DND-41 (cell line): ENCODE data around the gene EP400.

Experiments
- EZH2 ChIP-seq: IDR thresholded peaks from 3 replicates; pipeline ENCODE4 v1.6.1; 2012; ENCODE audit warnings: borderline replicate concordance, low read depth, mild to moderate bottlenecking, moderate library complexity, low read length, inconsistent platforms; ENCODE audit not compliant: severe bottlenecking
- TF ChIP-seq, protein P1 (sequence below): IDR thresholded peaks from 2 replicates; pipeline ENCODE4 v1.5.1; 2012; ENCODE audit warnings: borderline replicate concordance, low read length, moderate library complexity, mild to moderate bottlenecking; ENCODE audit not compliant: poor library complexity, severe bottlenecking; ENCODE audit errors: extremely low read depth

DNA sequence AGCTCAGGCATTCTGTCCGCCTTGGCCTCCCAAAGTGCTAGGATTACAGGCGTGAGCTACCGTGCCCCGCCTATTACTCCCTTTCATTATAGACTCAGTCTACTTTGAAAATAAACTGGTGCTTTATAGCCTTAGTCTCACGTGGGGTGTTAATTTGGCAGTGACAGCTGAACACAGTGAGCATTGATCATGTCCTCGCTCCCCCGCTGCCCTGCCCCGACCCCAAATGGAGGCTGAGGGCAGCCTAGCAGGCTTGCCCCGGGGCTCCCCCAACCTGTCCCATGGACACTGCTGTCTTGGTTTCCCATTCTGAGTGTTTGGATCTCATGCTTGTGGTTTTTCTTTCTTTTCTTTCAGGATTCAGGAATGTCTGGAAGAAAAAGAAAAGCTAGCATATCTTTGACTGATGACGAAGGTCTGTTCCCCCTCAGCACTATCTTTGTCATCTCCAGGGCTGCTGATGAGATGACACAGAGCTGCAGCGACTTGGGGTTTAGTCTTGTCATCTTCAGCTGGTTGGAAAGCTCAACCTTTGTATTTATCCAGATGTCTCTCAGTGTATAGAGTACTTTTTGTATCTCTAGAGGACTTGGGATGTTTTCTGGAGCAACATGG lies 42.2 kb downstream of the EP400 start:
- TF ChIP-seq, protein P1, sequence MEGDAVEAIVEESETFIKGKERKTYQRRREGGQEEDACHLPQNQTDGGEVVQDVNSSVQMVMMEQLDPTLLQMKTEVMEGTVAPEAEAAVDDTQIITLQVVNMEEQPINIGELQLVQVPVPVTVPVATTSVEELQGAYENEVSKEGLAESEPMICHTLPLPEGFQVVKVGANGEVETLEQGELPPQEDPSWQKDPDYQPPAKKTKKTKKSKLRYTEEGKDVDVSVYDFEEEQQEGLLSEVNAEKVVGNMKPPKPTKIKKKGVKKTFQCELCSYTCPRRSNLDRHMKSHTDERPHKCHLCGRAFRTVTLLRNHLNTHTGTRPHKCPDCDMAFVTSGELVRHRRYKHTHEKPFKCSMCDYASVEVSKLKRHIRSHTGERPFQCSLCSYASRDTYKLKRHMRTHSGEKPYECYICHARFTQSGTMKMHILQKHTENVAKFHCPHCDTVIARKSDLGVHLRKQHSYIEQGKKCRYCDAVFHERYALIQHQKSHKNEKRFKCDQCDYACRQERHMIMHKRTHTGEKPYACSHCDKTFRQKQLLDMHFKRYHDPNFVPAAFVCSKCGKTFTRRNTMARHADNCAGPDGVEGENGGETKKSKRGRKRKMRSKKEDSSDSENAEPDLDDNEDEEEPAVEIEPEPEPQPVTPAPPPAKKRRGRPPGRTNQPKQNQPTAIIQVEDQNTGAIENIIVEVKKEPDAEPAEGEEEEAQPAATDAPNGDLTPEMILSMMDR, result no peak
- TF ChIP-seq EZH2, result no peak
